Neuronal stem cell (in vitro differentiated cells): ENCODE measurements around the gene SLC31A1.
"Not testable (repeated sequence)": the region's sequence is repeated elsewhere in the genome, so short reads cannot be mapped to it uniquely, and the experiment has no call there.

Experiments
- DNase-seq: peaks from one replicate; pipeline ENCODE4 v3.0.0-alpha.2; 2013; ENCODE audit warnings: low spot score
- H2AFZ ChIP-seq: one replicate; pipeline ENCODE4 v1.6.1; 2013; ENCODE audit warnings: mild to moderate bottlenecking, low read length, inconsistent platforms
- H2AK5ac ChIP-seq: 2 replicates; pipeline ENCODE4 v1.6.1; 2013; ENCODE audit warnings: low read depth, mild to moderate bottlenecking, inconsistent platforms, low read length, moderate library complexity, mixed read lengths
- H2BK120ac ChIP-seq: 2 replicates; pipeline ENCODE4 v1.6.1; 2013; ENCODE audit warnings: low read depth, mild to moderate bottlenecking, inconsistent platforms, low read length, moderate library complexity, mixed read lengths
- H2BK12ac ChIP-seq: one replicate; pipeline ENCODE4 v1.6.1; 2013; ENCODE audit warnings: low read length, inconsistent platforms
- H2BK15ac ChIP-seq: 2 replicates; pipeline ENCODE4 v1.6.1; 2013; ENCODE audit warnings: mild to moderate bottlenecking, low read length, inconsistent platforms, mixed read lengths
- H2BK5ac ChIP-seq: one replicate; pipeline ENCODE4 v1.6.1; 2013; ENCODE audit warnings: inconsistent platforms, mild to moderate bottlenecking, low read length, moderate library complexity
- H3K14ac ChIP-seq: one replicate; pipeline ENCODE4 v1.6.1; 2013; ENCODE audit warnings: low read length, inconsistent platforms
- H3K18ac ChIP-seq: 2 replicates; pipeline ENCODE4 v1.6.1; 2013; ENCODE audit warnings: low read length, inconsistent platforms
- H3K23ac ChIP-seq: 2 replicates; pipeline ENCODE4 v1.6.1; 2013; ENCODE audit warnings: low read depth, mild to moderate bottlenecking, mixed read lengths, low read length, inconsistent platforms; ENCODE audit not compliant: poor library complexity
- H3K27ac ChIP-seq: replicated peaks from 3 replicates; pipeline ENCODE4 v1.5.1; 2013; ENCODE audit warnings: low read length, inconsistent platforms
- H3K27me3 ChIP-seq, 3 experiments: 2 replicates each; pipeline ENCODE4 v1.6.1; 2013; ENCODE audit warnings: low read length in 3 of 3, mild to moderate bottlenecking in 2 of 3, inconsistent platforms in 1 of 3, low read depth in 1 of 3, mixed read lengths in 1 of 3, moderate library complexity in 1 of 3; ENCODE audit not compliant: control insufficient read depth in 3 of 3, insufficient read depth in 3 of 3
- H3K36me3 ChIP-seq, 2 donors: replicated peaks in 1 of 2; 2 replicates each; pipeline ENCODE4 v1.6.1; 2013; ENCODE audit warnings: low read length in 2 of 2; ENCODE audit not compliant: control insufficient read depth in 2 of 2, insufficient read depth in 2 of 2
- H3K4ac ChIP-seq: 2 replicates; pipeline ENCODE4 v1.6.1; 2013; ENCODE audit warnings: inconsistent platforms, mild to moderate bottlenecking, low read length, moderate library complexity
- H3K4me1 ChIP-seq, 2 donors: 1 replicate in 1 of 2; 2 replicates in 1 of 2; pipeline ENCODE4 v1.6.1; 2013; ENCODE audit warnings: low read length in 2 of 2, low read depth in 1 of 2; ENCODE audit not compliant: control insufficient read depth in 2 of 2, insufficient read depth in 1 of 2
- H3K4me2 ChIP-seq: one replicate; pipeline ENCODE4 v1.6.1; 2013; ENCODE audit warnings: mild to moderate bottlenecking, low read length, inconsistent platforms; ENCODE audit not compliant: insufficient read depth, poor library complexity, severe bottlenecking
- H3K4me3 ChIP-seq, 2 donors: 2 replicates each; pipeline ENCODE4 v1.5.1; 2013; ENCODE audit warnings: low read length in 2 of 2, mild to moderate bottlenecking in 2 of 2, inconsistent platforms in 1 of 2, moderate library complexity in 1 of 2
- H3K79me1 ChIP-seq: one replicate; pipeline ENCODE4 v1.6.1; 2013; ENCODE audit warnings: low read depth, mild to moderate bottlenecking, inconsistent platforms, low read length, moderate library complexity
- H3K9ac ChIP-seq: one replicate; pipeline ENCODE4 v1.6.1; 2013; ENCODE audit warnings: mild to moderate bottlenecking, low read depth, low read length, inconsistent platforms; ENCODE audit not compliant: poor library complexity
- H3K9me3 ChIP-seq, 2 donors: replicated peaks in 1 of 2; 2 replicates each; pipeline versions ENCODE3 to v1.6.1; 2013; ENCODE audit warnings: low read length in 2 of 2, mild to moderate bottlenecking in 2 of 2, inconsistent platforms in 1 of 2, low read depth in 1 of 2, mixed read lengths in 1 of 2, moderate library complexity in 1 of 2; ENCODE audit not compliant: control insufficient read depth in 2 of 2, insufficient read depth in 1 of 2
- H4K8ac ChIP-seq: one replicate; pipeline ENCODE4 v1.6.1; 2013; ENCODE audit warnings: low read depth, mild to moderate bottlenecking, inconsistent platforms, low read length, moderate library complexity
- H4K91ac ChIP-seq: one replicate; pipeline ENCODE4 v1.6.1; 2013; ENCODE audit warnings: low read length, low read depth, mild to moderate bottlenecking, inconsistent platforms; ENCODE audit not compliant: poor library complexity
- WGBS, 2 donors: extraction: QIAGEN DNeasy Blood & Tissue Kit; methylation state at CpG; one replicate each; pipeline ENCODE4 v1.1.7; 2013; ENCODE audit warnings: missing lambda C conversion rate in 2 of 2, mixed read lengths in 1 of 2; ENCODE audit not compliant: insufficient read length in 2 of 2, insufficient replicate concordance in 1 of 2; ENCODE audit errors: extremely low coverage in 2 of 2; 5-methylcytosine and 5-hydroxymethylcytosine counted together

SLC31A1 gene

DNA sequence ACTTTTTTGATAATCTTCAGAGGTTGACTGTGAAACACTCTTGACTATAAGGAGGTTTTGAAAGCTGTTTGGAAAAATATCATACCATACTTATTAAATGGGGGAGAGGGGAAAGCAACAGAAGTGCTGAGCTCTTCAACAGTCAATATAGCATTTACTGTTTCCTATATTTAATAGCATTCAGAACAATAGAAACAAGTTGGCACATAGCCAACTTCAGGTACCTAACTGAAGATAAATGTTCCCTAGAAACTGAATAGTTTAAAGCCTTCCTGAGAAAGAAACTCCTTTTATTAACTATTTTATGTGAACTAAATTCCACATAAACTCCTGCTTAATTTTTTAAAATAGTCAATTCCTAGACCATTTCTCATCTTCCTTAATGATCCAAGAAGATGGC, 26.3 kb downstream of the SLC31A1 start:
- H3K23ac ChIP-seq, result no peak overlapping the region
- H2AFZ ChIP-seq, result no peak overlapping the region
- no peak overlapping the region for H2BK12ac ChIP-seq
- H3K4me3 ChIP-seq, result no peak overlapping the region
- H3K9me3 ChIP-seq, result peaks cover 2% of the 10 kb centered on the region in 2 donors
- no peak overlapping the region for H2BK5ac ChIP-seq
- H3K14ac ChIP-seq, result no peak overlapping the region
- no peak overlapping the region for H2BK120ac ChIP-seq
- no peak overlapping the region for H3K18ac ChIP-seq
- H2BK15ac ChIP-seq, result no peak overlapping the region
- no peaks in the 10 kb centered on the region for H3K4me1 ChIP-seq
- no peak overlapping the region for H3K27ac ChIP-seq
- H3K36me3 ChIP-seq, result no peaks in the 10 kb centered on the region
- no peak overlapping the region for H4K8ac ChIP-seq
- H3K4me2 ChIP-seq, result no peak overlapping the region
- H3K4ac ChIP-seq, result no peak overlapping the region
- no peak overlapping the region for H2AK5ac ChIP-seq
- no peaks in the 10 kb centered on the region for H3K79me1 ChIP-seq
- H3K9ac ChIP-seq, result no peak overlapping the region
- no peak for DNase-seq
- H3K27me3 ChIP-seq, result no peaks in the 10 kb centered on the region
- no peak overlapping the region for H4K91ac ChIP-seq

DNA sequence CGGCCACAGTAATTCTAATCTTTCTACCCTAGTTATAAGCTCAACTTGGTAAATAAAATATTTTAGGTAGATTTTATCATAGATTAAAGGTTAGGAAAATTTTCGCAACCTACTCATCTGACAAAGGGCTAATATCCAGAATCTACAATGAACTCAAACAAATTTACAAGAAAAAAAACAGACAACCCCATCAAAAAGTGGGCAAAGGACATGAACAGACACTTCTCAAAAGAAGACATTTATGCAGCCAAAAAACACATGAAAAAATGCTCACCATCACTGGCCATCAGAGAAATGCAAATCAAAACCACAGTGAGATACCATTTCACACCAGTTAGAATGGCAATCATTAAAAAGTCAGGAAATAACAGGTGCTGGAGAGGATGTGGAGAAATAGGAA, 28.3 kb downstream of the SLC31A1 start:
- not testable (repeated sequence) for H3K27me3 ChIP-seq, H4K8ac ChIP-seq, H3K36me3 ChIP-seq, H3K4me1 ChIP-seq, H2BK15ac ChIP-seq, H2AK5ac ChIP-seq, H3K14ac ChIP-seq, H3K9ac ChIP-seq, H2BK120ac ChIP-seq, H3K9me3 ChIP-seq, DNase-seq, H4K91ac ChIP-seq, H3K23ac ChIP-seq, H2AFZ ChIP-seq, H3K27ac ChIP-seq, H3K18ac ChIP-seq, H3K4ac ChIP-seq, H3K79me1 ChIP-seq, H2BK5ac ChIP-seq, H2BK12ac ChIP-seq, H3K4me2 ChIP-seq, H3K4me3 ChIP-seq
- WGBS, 2 donors, result no CpG with 5 or more reads among the region's 2 CpGs

DNA sequence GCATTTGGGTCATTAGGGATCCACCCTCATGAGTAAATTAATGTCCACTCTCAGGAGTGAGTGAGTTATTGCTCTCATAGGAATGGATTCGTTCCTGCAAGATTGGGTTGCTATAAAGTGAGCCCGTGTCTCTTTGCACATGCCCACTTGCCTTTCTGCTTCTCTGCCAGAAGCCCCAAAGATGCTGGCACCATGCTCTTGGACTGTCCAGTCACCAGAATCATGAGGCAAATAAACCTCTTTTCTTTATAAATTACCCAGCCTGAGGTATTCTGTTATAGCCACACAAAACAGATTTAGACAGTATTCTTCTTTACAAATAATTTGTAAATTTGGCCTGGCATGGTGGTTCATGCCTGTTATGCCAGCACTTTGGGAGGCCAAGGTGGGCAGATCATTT, 29.5 kb downstream of the SLC31A1 start:
- no peak overlapping the region for H4K91ac ChIP-seq
- H3K79me1 ChIP-seq, result no peaks in the 10 kb centered on the region
- peaks cover 0 to 2% of the 10 kb centered on the region in 2 donors for H3K36me3 ChIP-seq
- H3K4me2 ChIP-seq, result no peak overlapping the region
- H4K8ac ChIP-seq, result no peak overlapping the region
- no peaks in the 10 kb centered on the region for H3K27me3 ChIP-seq
- H2AK5ac ChIP-seq, result no peak overlapping the region
- no peak overlapping the region for H2BK15ac ChIP-seq
- H3K23ac ChIP-seq, result no peak overlapping the region
- H3K14ac ChIP-seq, result no peak overlapping the region
- H2BK5ac ChIP-seq, result no peak overlapping the region
- H3K18ac ChIP-seq, result no peak overlapping the region
- H3K4me3 ChIP-seq, result no peak overlapping the region
- no peak overlapping the region for H2BK120ac ChIP-seq
- H3K9ac ChIP-seq, result no peak overlapping the region
- H3K9me3 ChIP-seq, result peaks cover 2% of the 10 kb centered on the region in 2 donors
- no peak for DNase-seq
- H3K4ac ChIP-seq, result no peak overlapping the region
- H3K4me1 ChIP-seq, result no peaks in the 10 kb centered on the region
- H2BK12ac ChIP-seq, result no peak overlapping the region
- no CpG with 5 or more reads among the region's 2 CpGs for WGBS, 2 donors
- H3K27ac ChIP-seq, result no peak overlapping the region
- no peak overlapping the region for H2AFZ ChIP-seq

DNA sequence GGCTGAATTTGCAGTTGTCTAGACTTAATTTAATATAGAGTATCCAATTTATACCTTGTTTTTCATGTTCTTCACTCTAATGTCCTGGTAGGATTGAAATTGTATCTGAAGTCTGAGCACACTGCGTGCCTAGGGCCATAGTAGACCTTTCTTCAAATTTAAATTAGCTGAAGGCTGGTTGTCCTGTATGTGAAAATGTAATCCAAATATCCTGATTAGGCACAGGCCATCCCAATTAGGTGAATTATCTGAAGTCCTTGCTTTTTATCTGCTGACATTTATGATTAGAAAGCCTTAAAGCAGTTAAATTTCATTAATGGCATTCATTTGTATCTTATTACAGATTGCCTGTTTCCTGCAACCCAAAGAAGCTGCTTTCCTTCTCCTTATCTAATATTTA, 33.6 kb downstream of the SLC31A1 start:
- no peak overlapping the region for H2BK5ac ChIP-seq
- no peak overlapping the region for H2AFZ ChIP-seq
- no peak overlapping the region for H2AK5ac ChIP-seq
- H3K18ac ChIP-seq, result no peak overlapping the region
- H3K23ac ChIP-seq, result no peak overlapping the region
- no peak overlapping the region for H2BK120ac ChIP-seq
- no peaks in the 10 kb centered on the region for H3K27me3 ChIP-seq
- H3K4ac ChIP-seq, result no peak overlapping the region
- no peak overlapping the region for H2BK15ac ChIP-seq
- H3K4me2 ChIP-seq, result no peak overlapping the region
- no peaks in the 10 kb centered on the region for H3K4me1 ChIP-seq
- no peak overlapping the region for H4K91ac ChIP-seq
- peaks cover 0 to 2% of the 10 kb centered on the region in 2 donors for H3K9me3 ChIP-seq
- H3K14ac ChIP-seq, result no peak overlapping the region
- no peak for DNase-seq
- H3K27ac ChIP-seq, result no peak overlapping the region
- no peaks in the 10 kb centered on the region for H3K79me1 ChIP-seq
- no peak overlapping the region for H3K4me3 ChIP-seq
- no peak overlapping the region for H4K8ac ChIP-seq
- no CpG with 5 or more reads among the region's 1 CpG for WGBS, 2 donors
- H3K36me3 ChIP-seq, result peaks cover 7 to 37% of the 10 kb centered on the region in 2 donors
- no peak overlapping the region for H3K9ac ChIP-seq
- no peak overlapping the region for H2BK12ac ChIP-seq
